GM19324 (cell line): Measurements from ENCODE around the gene CSF3.

Source experiments
- ATAC-seq: cut with Tn5 transposase; IDR thresholded peaks from one replicate; pipeline ENCODE4 v1.9.1; 2021; ENCODE audit warnings: mild to moderate bottlenecking, moderate library complexity; ENCODE audit not compliant: unreplicated experiment, low FRiP score

The CSF3 gene, protein sequence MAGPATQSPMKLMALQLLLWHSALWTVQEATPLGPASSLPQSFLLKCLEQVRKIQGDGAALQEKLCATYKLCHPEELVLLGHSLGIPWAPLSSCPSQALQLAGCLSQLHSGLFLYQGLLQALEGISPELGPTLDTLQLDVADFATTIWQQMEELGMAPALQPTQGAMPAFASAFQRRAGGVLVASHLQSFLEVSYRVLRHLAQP

DNA sequence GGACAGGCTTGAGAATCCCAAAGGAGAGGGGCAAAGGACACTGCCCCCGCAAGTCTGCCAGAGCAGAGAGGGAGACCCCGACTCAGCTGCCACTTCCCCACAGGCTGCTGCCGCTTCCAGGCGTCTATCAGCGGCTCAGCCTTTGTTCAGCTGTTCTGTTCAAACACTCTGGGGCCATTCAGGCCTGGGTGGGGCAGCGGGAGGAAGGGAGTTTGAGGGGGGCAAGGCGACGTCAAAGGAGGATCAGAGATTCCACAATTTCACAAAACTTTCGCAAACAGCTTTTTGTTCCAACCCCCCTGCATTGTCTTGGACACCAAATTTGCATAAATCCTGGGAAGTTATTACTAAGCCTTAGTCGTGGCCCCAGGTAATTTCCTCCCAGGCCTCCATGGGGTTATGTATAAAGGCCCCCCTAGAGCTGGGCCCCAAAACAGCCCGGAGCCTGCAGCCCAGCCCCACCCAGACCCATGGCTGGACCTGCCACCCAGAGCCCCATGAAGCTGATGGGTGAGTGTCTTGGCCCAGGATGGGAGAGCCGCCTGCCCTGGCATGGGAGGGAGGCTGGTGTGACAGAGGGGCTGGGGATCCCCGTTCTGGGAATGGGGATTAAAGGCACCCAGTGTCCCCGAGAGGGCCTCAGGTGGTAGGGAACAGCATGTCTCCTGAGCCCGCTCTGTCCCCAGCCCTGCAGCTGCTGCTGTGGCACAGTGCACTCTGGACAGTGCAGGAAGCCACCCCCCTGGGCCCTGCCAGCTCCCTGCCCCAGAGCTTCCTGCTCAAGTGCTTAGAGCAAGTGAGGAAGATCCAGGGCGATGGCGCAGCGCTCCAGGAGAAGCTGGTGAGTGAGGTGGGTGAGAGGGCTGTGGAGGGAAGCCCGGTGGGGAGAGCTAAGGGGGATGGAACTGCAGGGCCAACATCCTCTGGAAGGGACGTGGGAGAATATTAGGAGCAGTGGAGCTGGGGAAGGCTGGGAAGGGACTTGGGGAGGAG is at the start of gene CSF3:
CSF3 (plus strand) TSS at position 436 of the 993 bp plus-strand sequence; CDS start at position 471, 35 bp downstream.
- no peak for ATAC-seq

DNA sequence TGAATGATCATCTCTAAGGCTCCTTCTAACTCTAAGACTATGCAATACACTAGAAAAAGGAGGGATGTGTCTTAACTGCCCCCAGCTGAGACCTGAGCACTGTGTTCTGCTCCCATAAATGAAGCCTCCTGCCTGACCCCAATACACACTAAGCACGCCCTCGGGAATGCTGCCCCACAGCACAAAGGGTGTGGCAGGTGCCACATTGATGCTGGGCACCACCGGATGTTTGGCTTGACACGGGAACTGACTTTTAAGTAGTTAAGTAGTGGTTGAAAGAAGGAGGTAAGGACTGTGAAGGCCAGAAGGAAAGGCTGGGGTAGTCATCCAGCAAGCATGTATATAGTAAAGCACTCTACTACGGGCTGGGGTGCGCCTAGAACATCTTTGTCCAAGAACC is 48.5 kb upstream of the CSF3 start:
- no peak for ATAC-seq

DNA sequence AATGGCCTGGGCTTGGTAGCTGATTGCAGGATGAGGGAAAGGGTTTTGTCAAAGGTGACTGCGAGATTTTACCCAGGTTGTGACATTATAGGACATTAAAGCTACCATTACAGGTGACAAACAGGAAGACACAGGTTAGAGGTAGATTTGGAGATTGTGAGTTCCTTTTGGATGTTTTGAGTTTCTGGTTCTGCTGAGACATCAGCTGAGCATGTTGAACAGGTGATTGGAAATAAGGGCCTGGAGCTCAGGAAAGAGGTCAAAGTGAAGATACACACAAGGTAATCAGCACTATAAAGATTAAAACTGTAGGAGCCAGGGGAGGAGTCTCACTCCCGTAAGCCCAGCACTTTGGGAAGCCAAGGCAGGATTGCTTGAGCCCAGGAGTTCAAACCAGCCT is 46.5 kb upstream of the CSF3 start:
- no peak for ATAC-seq

DNA sequence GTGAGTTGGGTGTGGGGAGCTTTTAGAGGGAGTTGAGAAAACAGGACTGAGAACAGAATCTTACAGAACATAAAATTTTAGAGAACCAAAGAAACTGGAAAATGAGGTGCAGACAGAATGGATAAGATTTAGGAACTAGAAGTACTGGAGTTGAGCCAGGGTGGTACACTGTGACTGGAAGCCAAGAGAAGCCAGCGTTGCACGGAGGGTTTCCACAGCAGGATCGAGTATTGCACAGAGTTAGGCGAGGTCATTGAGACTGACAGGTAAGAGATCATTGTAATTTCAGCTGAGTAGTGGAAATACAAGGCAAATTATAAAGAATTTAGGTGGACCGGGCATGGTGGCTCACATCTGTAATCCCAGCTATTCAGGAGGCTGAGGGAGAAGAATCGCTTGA is 45.9 kb upstream of the CSF3 start:
- ATAC-seq: no peak

DNA sequence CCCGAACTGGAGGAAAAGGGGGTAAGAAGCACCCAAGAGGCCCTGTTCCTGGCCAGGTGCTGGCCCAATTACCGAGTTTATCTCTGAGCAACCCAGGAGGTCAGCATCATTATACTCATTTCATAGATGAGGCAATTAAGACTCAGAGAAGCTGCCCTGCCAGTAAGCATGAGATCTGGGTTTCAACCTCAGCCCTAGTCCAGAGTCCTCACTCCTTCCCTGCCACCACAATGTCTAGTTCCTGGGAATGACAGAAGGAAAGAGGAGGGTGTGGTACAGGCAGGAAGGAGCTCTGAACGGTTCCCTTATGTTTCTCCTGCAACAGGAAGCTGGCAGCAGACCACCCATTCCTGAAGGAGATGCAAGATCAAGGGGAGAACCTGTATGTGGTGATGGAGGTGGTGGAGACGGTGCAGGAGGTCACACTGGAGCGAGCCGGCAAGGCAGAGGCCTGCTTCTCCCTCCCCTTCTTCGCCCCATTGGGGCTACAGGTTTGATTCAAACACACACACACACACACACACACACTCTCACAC is 45.0 kb upstream of the CSF3 start:
- ATAC-seq: no peak

DNA sequence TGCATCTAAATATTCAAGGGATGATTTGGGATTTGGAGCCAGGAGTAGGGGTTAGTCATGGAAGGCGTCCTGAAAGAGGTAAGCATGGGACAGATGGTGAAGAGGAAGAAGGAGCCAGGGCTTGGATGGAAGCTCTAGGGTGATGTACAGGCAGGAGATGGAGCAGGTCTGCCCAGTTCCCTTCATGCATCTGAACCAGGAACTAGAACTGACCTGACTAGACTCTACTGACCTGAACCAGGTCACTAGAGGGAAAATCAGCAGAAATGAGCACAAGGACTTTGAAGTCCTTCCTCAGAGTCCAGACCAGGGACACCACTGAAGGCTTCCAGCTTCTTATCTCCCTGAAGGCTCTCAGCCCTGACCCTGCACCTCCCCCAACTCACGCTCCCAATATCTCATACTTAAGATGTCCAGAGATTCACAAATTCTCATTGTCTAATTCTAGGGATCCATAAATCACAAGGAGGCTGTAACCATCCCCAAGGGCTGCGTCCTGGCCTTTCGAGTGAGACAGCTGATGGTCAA is 44.1 kb upstream of the CSF3 start:
- ATAC-seq: no peak

DNA sequence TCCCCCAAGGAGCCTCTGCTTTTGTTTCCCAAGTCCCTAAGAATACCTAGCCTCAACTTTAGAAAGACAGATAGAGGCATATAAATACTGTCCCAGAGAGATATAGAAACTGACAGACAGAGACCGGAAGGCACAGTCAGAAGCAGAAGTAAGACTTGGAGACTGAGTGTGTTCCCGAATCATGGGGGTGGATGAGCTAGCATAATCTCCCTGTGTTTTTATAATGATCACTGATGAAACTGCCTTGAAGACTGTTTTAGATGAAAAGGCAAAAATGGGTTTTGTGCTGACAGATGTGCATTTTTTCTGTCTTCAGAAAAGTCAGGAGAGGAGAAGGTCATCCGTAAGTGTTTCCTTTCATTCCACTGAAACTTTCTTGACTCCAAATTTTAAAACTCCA is 43.0 kb upstream of the CSF3 start:
- no peak for ATAC-seq

DNA sequence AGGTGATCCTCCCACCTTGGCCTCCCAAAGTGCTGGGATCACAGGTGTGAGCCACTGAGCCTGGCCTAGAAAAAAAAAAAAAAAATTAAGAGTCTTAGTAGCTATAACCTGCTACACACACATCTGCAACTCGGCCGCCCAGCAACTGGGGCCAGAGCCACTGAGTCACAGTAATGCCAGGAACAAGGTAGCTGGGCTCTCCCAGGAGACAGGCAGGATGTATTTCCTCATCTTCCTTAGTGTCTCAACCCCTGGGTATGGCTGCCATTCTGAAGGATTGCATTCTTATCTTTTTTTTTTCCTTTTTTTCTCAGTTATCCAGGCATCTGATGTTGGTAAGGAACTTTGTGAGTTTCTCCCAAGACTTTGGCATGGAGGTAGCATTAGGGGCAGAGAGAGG is 41.7 kb upstream of the CSF3 start:
- ATAC-seq: no peak

DNA sequence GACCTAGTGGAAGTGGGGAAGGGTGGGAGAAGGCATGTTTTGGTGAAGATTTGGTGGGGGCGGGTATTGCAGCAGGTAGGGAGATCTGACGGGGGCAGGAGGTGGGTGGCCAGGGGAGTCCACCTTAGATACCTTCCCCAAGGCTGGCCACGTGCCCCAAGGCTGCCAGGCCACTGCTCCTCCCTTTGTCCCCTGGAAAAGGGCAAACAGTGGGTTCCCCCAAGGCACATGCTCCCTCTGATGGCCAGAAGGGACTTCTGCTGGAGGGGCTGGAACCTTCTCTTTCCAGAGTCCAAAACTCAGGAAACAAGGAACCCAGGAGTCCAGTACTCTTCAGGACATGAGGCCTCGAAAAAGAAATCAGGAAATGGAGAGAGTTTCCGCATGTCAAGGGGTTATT is 40.8 kb upstream of the CSF3 start:
- no peak for ATAC-seq

DNA sequence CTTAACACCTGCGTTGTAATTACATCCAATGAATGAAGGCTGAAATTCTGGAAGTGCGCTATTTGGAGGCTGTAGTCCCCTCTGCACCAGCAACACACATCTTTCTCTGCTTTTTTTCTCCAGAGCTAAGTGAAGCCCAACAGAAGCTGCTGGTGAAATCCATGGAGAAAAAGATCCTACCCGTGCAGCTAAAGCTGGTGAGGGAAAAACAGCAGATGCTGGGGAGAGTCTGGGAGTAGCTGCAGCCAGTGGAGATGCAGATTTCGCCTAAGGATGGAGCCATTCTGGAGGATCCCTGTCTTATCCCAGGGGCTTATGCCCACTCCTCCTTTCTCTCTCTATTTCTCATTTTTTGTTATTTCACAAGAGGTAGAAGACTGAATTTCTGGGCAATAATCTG is 39.4 kb upstream of the CSF3 start:
- ATAC-seq: no peak

DNA sequence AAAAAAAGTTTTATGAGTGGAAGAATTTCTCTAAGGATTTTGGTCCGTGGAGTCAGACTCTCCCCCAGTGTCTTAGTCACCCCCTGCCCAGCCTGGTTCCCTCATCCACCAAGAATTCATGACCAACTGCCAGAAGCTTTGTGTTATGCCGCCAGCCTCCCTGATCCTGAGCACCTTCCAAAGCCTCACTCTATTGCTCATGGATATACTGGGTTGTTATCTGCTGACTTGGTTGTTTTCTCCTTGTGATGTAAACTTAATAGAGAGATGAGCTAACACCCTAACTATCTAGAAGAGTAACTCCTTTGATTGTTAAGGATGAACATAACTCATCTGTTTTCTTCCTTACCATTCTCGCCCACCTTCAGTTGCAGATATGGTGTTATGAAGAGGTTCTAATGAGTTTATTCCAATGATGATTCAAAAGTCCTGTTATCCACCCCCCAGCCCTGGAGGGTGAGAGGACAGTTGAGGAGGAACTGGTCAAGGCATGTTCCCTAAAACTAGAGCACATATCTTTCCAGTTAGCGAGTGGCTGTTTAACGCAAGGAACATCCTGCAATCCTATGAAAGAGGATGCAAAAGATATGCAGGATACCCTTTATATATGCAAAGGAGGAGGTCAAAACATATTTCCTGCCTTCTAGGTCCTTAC is 36.1 kb upstream of the CSF3 start:
- no peak for ATAC-seq

DNA sequence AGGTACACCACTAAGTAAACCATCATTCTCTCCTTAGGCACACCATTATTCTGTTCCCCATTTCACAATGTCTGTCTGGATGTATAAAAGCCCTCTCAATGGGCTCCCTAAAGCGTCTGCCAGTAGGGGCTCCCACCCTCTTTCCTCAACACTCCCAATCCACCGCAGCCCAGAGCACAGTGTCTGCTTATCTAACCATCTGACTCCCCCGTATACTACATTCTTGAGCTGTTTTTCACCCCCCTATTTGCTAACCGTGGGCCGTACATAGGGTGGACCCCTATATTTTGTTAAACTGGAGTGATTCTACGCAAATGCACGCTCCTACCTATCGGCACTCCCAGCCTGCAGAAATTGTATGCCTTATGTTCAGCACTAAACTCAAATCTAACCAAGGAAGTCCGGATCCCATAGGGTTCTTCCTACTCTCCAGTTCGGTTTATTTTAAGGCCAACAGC is 35.3 kb upstream of the CSF3 start:
- ATAC-seq: peak; percentile 1

DNA sequence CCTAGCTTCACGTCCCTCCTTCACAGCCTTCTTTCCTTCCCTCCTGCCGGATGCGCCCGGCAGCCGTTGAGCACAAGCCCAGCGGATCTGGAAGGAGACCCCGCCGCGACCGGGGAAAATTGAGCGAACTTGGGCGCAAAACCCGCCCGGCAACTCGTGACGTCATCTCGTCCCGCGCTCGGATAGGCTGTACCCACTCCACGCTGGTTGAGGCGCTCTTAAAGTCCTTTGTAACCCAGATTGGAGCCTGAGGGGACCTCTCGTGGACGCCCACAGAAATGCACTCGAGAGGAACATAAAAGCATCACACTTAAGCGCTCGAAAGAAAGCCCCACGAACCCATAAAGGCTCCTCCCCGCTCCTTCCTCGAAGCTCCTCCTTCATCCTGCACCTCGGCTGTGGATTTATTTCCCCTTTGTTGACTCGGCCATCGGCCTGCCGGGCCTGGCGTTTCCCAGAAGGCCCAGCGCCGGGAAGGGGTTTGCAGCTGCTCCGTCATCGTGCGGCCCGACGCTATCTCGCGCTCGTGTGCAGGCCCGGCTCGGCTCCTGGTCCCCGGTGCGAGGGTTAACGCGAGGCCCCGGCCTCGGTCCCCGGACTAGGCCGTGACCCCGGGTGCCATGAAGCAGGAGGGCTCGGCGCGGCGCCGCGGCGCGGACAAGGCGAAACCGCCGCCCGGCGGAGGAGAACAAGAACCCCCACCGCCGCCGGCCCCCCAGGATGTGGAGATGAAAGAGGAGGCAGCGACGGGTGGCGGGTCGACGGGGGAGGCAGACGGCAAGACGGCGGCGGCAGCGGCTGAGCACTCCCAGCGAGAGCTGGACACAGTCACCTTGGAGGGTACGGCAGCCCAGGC is 34.7 kb upstream of the CSF3 start, which contains the start of gene PSMD3:
PSMD3 (plus strand) TSS at position 457 of the 856 bp plus-strand sequence; CDS start at position 621, 164 bp downstream.
- peak; percentile 90 for ATAC-seq

DNA sequence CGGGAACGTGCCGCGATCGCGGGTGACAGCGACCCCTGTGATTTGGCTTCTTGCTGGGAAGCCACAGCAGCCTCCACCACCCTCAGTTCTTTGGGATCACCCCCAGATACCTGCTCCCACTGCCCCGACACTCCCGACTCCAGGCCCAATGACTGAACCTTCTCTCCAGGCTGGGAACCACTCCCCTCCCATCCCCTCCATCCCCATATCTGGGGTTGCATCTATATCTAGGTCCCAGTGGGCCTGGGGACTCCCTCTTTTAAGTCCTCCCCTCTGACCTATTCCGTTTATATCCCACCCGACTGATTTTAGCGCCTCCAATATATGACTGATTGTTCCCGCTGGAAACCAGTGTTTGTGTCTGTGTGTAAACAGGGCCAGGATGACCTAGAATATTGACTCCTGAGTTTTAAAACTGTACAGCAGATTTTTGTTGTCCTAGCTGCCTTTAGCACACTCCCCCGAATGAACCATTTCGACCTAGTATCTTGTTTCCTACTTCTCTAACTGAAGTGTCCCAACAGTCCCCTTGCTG is 34.0 kb upstream of the CSF3 start:
- ATAC-seq: no peak

DNA sequence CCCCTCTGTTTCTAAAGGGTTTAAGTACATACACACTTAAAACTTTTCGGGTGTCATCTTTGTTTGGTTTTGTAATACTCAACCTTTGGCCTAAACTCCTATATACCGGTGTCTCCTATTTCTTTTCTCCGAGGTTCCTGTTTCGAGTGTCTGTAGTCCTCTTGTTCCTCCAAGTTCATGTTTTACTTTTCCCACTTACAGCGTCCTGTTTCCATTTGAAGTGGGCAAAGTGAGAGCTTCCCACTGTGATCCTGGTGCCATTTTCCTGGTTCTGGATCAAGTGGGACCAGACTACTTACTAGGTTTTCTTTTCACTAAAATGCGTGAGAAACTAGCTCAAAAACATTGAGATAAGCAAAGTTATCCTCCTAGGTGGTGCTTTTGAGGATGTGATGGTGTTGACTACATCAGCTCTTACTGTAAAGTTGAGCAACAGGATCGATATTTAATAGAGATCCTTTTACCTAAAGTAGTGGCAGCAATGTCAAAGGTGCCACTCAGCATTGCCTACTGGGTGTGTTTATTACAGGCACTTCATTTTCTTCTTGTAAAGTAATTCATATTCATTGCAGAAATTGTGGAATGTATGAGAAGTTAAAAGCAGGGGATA is 33.4 kb upstream of the CSF3 start:
- no peak for ATAC-seq

DNA sequence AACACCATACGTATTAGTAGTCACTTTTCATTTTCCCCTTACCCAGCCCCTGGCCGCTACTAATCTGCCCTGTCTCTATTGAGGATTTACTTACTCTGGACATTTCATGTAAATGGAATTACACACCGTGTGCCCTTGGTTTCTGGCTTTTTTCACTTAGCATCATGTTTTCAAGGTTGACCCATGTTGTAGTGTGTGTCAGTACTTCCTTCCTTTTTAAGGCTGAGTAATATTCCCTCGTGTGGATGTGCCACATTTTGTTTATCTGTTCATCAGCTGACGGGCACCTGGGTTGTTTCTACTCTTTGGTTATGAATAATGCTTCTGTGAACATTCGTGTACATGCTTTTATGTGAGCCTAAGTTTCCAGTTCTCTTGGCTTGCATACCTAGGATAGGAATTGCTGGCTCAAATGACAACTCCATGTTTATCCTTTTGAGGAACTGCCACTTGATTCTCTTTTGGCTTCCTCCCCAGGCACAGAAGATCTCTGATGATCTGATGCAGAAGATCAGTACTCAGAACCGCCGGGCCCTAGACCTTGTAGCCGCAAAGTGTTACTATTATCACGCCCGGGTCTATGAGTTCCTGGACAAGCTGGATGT is 26.9 kb upstream of the CSF3 start:
- ATAC-seq: no peak

DNA sequence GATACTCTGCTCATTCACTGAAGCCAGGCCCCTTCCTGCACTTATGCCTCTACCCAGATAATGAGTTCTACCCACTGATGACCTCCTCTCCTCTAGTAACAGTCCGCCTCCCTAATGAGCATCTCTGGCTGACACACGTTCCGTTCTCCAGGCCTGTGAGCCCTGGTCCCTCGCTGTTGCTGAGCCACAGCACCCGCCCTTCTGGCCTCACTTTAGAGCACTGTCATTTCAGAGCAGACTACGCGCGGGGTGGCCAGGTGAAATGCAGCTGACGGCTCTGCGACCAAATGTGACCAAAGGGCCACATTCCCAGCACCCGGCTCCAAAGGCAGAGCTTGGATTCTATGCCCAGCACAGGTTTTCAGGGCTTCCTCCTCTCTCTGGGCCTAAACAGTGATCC is 20.8 kb upstream of the CSF3 start:
- no peak for ATAC-seq

DNA sequence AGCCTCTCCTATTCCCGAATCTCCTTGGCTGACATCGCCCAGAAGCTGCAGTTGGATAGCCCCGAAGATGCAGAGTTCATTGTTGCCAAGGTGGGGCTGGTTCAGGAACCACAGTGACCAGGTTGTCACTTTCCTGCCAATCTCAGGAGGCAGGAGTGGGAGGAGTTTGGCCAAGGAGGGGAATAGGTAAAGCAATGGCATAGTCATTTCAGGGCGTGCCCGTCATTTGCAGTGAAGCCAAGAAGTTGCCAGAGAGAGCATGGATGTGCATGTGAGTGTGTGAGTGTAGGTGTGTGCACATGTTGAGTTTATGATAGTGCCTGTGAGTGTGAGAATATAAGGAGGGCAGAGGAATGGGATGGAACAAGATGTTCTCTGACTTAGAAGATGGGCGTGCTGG is 19.8 kb upstream of the CSF3 start:
- no peak for ATAC-seq

DNA sequence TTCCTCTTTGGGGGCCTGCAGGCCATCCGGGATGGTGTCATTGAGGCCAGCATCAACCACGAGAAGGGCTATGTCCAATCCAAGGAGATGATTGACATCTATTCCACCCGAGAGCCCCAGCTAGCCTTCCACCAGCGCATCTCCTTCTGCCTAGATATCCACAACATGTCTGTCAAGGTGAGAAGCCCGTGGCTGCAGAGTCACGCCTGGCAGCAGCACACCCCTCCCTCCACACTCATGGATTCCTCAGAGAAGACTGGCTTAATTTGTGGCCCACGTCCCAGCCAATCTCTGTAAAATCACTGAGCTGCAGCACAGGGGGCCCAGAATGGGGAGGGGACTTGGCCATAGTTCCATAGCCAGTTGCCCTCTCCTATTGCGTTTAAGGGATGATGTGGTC is 19.1 kb upstream of the CSF3 start:
- no peak for ATAC-seq
